ENCODE results near the gene THADA.

Gene THADA

GRCh38 chr2:43482961-43483360, 112.9 kb downstream of the THADA start:
- no peaks in the 10 kb centered on the region for H3K9me3 ChIP-seq (ENCODE audit: control extremely low read depth in 1 of 5, control insufficient read depth in 4 of 5, insufficient read depth in 2 of 5, low read depth in 1 of 5, low read length in 4 of 5)
- DNase-seq, result peak in 2 of 3 donors; percentile 57 to 72
- peaks cover 8 to 29% (median 12%) of the 10 kb centered on the region in 4 experiments for H3K4me1 ChIP-seq (ENCODE audit: control extremely low read depth in 1 of 4, control insufficient read depth in 4 of 4, insufficient read depth in 4 of 4, low read length in 3 of 4)
- WGBS (ENCODE audit: insufficient coverage), result 80% methylated on average over 1 of the region's 4 CpGs
- ChIA-PET CTCF (interaction anchor here (0.8 to 4.2 kb wide), 11 partner anchors 49 to 652 kb away, joined by 3 to 46 read pairs (median 9); partner anchors contain the start of gene ZFP36L2), POLR2A (no interaction called here)
- no peaks in the 10 kb centered on the region for H3K27me3 ChIP-seq (replicated peaks in 2 of 5; ENCODE audit: control insufficient read depth in 4 of 5, insufficient read depth in 5 of 5, low read length in 4 of 5)
- H3K27ac ChIP-seq (ENCODE audit: insufficient read depth in 1 of 2, low read depth in 1 of 2, low read length in 2 of 2, poor library complexity in 1 of 2, severe bottlenecking in 2 of 2), result peak overlapping the region in 1 of 2 experiments; percentile 12
- H3K36me3 ChIP-seq (ENCODE audit: control insufficient read depth in 4 of 4, insufficient read depth in 4 of 4, low read length in 3 of 4), result peaks cover 0 to 13% (median 7%) of the 10 kb centered on the region in 4 experiments
- peak overlapping the region in 2 of 7 experiments; percentile 3 to 42 for H3K4me3 ChIP-seq (ENCODE audit: control insufficient read depth in 1 of 7, extremely low read depth in 1 of 7, insufficient read depth in 4 of 7, low read depth in 2 of 7, low read length in 6 of 7)

DNA sequence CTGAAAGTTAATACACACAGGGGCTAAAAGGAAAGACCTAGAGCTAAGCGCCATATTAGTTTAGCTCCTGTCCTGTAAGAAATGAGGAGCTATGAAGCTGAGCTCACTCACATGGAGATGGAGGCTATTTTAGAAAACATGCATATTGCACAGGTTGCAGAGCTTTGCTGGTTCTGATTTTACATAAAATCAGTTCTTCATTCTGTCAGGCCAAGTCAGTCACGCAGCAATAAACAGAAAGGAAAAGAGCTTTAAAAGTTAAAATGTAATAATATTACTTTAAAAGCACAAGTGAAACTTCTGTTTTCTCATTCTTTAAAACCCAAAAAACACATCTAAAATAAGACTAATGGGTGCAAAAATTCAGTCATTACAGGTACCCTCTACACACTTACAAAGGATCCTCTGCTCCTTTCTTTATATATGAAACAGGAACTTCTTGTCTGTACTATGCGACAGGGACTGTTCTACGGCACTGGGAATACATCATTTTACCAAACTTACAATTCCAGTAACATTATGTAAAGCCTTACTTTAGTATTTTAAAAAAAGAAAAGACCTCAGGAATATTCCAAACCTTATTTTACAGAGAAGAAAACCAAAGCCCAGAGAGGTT, 113.8 kb downstream of the THADA start:
- H3K4me1 ChIP-seq (ENCODE audit: control extremely low read depth in 1 of 4, control insufficient read depth in 4 of 4, insufficient read depth in 4 of 4, low read length in 3 of 4), result peaks cover 8 to 29% (median 12%) of the 10 kb centered on the region in 4 experiments
- ChIA-PET POLR2A (interaction anchor here (0.7 to 1.2 kb wide), 2 partner anchors 255 to 257 kb away, joined by 3 to 4 read pairs; partner anchors contain the start of gene ZFP36L2), CTCF (interaction anchor here (0.6 to 2.0 kb wide), 7 partner anchors 12 to 654 kb away, joined by 3 to 17 read pairs (median 4); no protein-coding TSS in a partner anchor)
- WGBS (ENCODE audit: insufficient coverage), result 100% methylated on average over 1 of the region's 4 CpGs
- H3K4me3 ChIP-seq (ENCODE audit: control insufficient read depth in 1 of 7, extremely low read depth in 1 of 7, insufficient read depth in 4 of 7, low read depth in 2 of 7, low read length in 6 of 7), result no peak overlapping the region
- DNase-seq, result no peak
- H3K9me3 ChIP-seq (ENCODE audit: control extremely low read depth in 1 of 5, control insufficient read depth in 4 of 5, insufficient read depth in 2 of 5, low read depth in 1 of 5, low read length in 4 of 5), result no peaks in the 10 kb centered on the region
- peaks cover 0 to 13% (median 7%) of the 10 kb centered on the region in 4 experiments for H3K36me3 ChIP-seq (ENCODE audit: control insufficient read depth in 4 of 4, insufficient read depth in 4 of 4, low read length in 3 of 4)
- H3K27ac ChIP-seq (ENCODE audit: insufficient read depth in 1 of 2, low read depth in 1 of 2, low read length in 2 of 2, poor library complexity in 1 of 2, severe bottlenecking in 2 of 2), result no peak overlapping the region
- H3K27me3 ChIP-seq (replicated peaks in 2 of 5; ENCODE audit: control insufficient read depth in 4 of 5, insufficient read depth in 5 of 5, low read length in 4 of 5), result no peaks in the 10 kb centered on the region

DNA sequence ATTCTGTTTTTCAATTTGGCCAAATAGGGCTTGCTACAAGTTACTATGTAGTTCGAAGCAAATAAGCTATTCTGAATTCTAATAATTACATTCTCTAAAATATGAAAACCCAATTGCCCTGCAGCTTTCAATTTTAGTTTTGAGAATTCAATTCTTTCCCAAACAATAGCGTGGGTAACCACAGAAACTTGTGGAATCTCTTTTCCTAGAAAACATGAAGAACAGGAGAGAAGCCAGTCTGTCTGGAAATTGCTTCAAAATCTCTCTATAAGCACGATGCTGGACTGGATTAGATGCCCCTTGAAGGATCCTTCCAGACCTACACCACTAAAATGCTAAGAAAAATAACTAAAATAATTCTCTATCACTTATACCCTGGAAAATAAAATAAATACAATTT, 115.0 kb downstream of the THADA start:
- DNase-seq, result no peak
- no peak overlapping the region for H3K4me3 ChIP-seq (ENCODE audit: control insufficient read depth in 1 of 7, extremely low read depth in 1 of 7, insufficient read depth in 4 of 7, low read depth in 2 of 7, low read length in 6 of 7)
- peaks cover 5 to 20% (median 10%) of the 10 kb centered on the region in 4 experiments for H3K4me1 ChIP-seq (ENCODE audit: control extremely low read depth in 1 of 4, control insufficient read depth in 4 of 4, insufficient read depth in 4 of 4, low read length in 3 of 4)
- peaks cover 2 to 13% (median 7%) of the 10 kb centered on the region in 4 experiments for H3K36me3 ChIP-seq (ENCODE audit: control insufficient read depth in 4 of 4, insufficient read depth in 4 of 4, low read length in 3 of 4)
- WGBS (ENCODE audit: insufficient coverage), result 100% methylated on average over 2 of the region's 3 CpGs
- H3K27me3 ChIP-seq (replicated peaks in 2 of 5; ENCODE audit: control insufficient read depth in 4 of 5, insufficient read depth in 5 of 5, low read length in 4 of 5), result no peaks in the 10 kb centered on the region
- no peaks in the 10 kb centered on the region for H3K9me3 ChIP-seq (ENCODE audit: control extremely low read depth in 1 of 5, control insufficient read depth in 4 of 5, insufficient read depth in 2 of 5, low read depth in 1 of 5, low read length in 4 of 5)
- CTCF ChIA-PET, result interaction anchor here (1.2 to 2.0 kb wide), 4 partner anchors 252 to 652 kb away, joined by 4 to 17 read pairs (median 5); no protein-coding TSS in a partner anchor
- H3K27ac ChIP-seq (ENCODE audit: insufficient read depth in 1 of 2, low read depth in 1 of 2, low read length in 2 of 2, poor library complexity in 1 of 2, severe bottlenecking in 2 of 2), result no peak overlapping the region
- POLR2A ChIA-PET, result interaction anchor here (1.2 kb wide), 1 partner anchor 256 kb away, joined by 3 read pairs; no protein-coding TSS in a partner anchor

DNA sequence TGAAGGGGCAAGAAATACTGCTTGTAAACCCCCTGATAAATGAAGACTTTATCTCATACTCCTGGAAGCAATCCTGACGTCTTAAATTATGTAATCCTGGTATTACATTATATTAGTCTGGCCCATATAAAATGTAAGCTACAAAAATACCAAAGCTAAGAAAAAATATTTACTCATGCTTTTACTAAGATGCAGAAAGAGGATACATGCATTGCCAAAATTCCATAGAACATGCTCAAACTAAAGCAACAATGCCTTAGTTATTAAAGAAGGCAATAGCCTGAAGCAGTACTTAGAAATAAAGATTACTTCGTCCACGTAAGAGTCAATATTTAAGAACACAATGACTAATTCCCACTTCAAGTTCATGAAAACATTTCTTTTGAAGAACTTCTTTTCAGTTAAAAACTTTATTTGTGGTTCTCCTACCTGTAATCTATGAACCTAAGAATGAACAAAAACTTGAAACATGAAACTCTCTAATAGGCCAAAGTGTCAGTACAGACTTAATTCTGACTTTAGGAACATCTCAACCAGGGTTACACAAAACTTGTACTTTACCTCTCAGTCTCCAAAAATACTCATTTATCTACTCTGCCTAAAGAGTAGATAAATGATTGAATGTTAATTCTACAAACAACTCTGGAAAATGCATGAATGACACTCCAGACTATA, 117.3 kb downstream of the THADA start:
- Histone ChIP-seq H3K27me3 (replicated peaks in 2 of 5; ENCODE audit: control insufficient read depth in 4 of 5, insufficient read depth in 5 of 5, low read length in 4 of 5) (no peaks in the 10 kb centered on the region), H3K36me3 (ENCODE audit: control insufficient read depth in 4 of 4, insufficient read depth in 4 of 4, low read length in 3 of 4) (peaks cover 4 to 13% (median 7%) of the 10 kb centered on the region in 4 experiments), H3K9me3 (ENCODE audit: control extremely low read depth in 1 of 5, control insufficient read depth in 4 of 5, insufficient read depth in 2 of 5, low read depth in 1 of 5, low read length in 4 of 5) (no peaks in the 10 kb centered on the region), H3K27ac (ENCODE audit: insufficient read depth in 1 of 2, low read depth in 1 of 2, low read length in 2 of 2, poor library complexity in 1 of 2, severe bottlenecking in 2 of 2) (no peak overlapping the region), H3K4me3 (ENCODE audit: control insufficient read depth in 1 of 7, extremely low read depth in 1 of 7, insufficient read depth in 4 of 7, low read depth in 2 of 7, low read length in 6 of 7) (no peak overlapping the region), H3K4me1 (ENCODE audit: control extremely low read depth in 1 of 4, control insufficient read depth in 4 of 4, insufficient read depth in 4 of 4, low read length in 3 of 4) (peaks cover 5 to 23% (median 8%) of the 10 kb centered on the region in 4 experiments)
- POLR2A ChIA-PET, result no interaction called here
- CTCF ChIA-PET, result interaction anchor here (1.0 to 1.4 kb wide), 5 partner anchors 64 to 620 kb away, joined by 3 to 4 read pairs (median 4); no protein-coding TSS in a partner anchor
- whole genome bisulfite sequencing (ENCODE audit: insufficient coverage), result 40% methylated on average over 1 of the region's 3 CpGs
- no peak for DNase-seq

- Histone ChIP-seq H3K4me3 (ENCODE audit: control insufficient read depth in 1 of 7, extremely low read depth in 1 of 7, insufficient read depth in 4 of 7, low read depth in 2 of 7, low read length in 6 of 7) (no peak overlapping the region), H3K9me3 (ENCODE audit: control extremely low read depth in 1 of 5, control insufficient read depth in 4 of 5, insufficient read depth in 2 of 5, low read depth in 1 of 5, low read length in 4 of 5) (no peaks in the 10 kb centered on the region), H3K4me1 (ENCODE audit: control extremely low read depth in 1 of 4, control insufficient read depth in 4 of 4, insufficient read depth in 4 of 4, low read length in 3 of 4) (peaks cover 0 to 5% (median 0%) of the 10 kb centered on the region in 4 experiments), H3K27me3 (replicated peaks in 2 of 5; ENCODE audit: control insufficient read depth in 4 of 5, insufficient read depth in 5 of 5, low read length in 4 of 5) (no peaks in the 10 kb centered on the region), H3K36me3 (ENCODE audit: control insufficient read depth in 4 of 4, insufficient read depth in 4 of 4, low read length in 3 of 4) (peaks cover 6 to 8% (median 8%) of the 10 kb centered on the region in 4 experiments), H3K27ac (ENCODE audit: insufficient read depth in 1 of 2, low read depth in 1 of 2, low read length in 2 of 2, poor library complexity in 1 of 2, severe bottlenecking in 2 of 2) (no peak overlapping the region)
- ChIA-PET CTCF (interaction anchor here (0.8 to 2.2 kb wide), 9 partner anchors 9 to 650 kb away, joined by 3 to 14 read pairs (median 4); no protein-coding TSS in a partner anchor), POLR2A (interaction anchor here (0.6 to 1.3 kb wide), 2 partner anchors 23 to 249 kb away, joined by 3 to 5 read pairs; no protein-coding TSS in a partner anchor)
- no CpG with 5 or more reads among the region's 2 CpGs for WGBS (ENCODE audit: insufficient coverage)
- no peak for DNase-seq
Observed at GRCh38 chr2:43475922-43476321, 119.9 kb downstream of the THADA start.

DNA sequence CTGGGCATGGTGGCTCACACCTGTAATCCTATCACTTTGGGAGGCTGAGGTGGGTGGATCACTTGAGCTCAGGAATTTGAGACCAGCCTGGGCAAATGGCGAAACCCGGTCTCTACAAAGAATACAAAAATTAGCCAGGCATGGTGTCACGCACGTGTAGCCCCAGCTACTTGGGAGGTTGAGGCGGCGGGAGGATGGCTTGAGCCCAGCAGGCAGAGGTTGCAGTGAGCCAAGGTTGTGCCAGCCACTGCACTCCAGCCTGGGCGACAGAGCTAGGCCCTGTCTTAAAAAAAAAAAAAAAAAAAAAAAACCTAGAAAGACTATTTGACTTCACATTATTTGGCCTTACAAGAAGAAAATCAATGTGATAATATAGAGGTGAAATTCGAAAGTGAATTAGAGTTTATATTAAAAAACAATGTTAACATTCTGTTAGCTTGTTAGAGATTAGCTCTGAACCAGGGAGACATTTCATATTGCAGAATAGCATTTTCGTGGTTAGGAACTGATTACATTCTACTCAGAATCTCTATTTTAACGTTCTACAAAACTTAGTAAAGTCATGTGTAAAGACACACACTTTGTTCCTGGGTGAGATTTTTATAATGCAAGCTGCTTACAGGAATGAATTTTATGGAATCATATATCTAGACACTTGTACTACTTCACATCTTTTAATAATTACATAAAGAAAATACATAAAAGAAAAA, 120.5 kb downstream of the THADA start:
- POLR2A ChIA-PET, result interaction anchor here (1.3 kb wide), 1 partner anchor 248 kb away, joined by 5 read pairs; no protein-coding TSS in a partner anchor

More for the DNA sequence above, 120.5 kb downstream of the THADA start:
- no peaks in the 10 kb centered on the region for H3K9me3 ChIP-seq (ENCODE audit: control extremely low read depth in 1 of 5, control insufficient read depth in 4 of 5, insufficient read depth in 2 of 5, low read depth in 1 of 5, low read length in 4 of 5)
- 94% methylated on average over 5 of the region's 10 CpGs for WGBS (ENCODE audit: insufficient coverage)
- peaks cover 6 to 8% (median 8%) of the 10 kb centered on the region in 4 experiments for H3K36me3 ChIP-seq (ENCODE audit: control insufficient read depth in 4 of 4, insufficient read depth in 4 of 4, low read length in 3 of 4)
- no peak overlapping the region for H3K27ac ChIP-seq (ENCODE audit: insufficient read depth in 1 of 2, low read depth in 1 of 2, low read length in 2 of 2, poor library complexity in 1 of 2, severe bottlenecking in 2 of 2)
- CTCF ChIA-PET, result interaction anchor here (0.8 to 2.2 kb wide), 7 partner anchors 8 to 649 kb away, joined by 3 to 14 read pairs (median 4); no protein-coding TSS in a partner anchor
- DNase-seq, result no peak
- peaks cover 0 to 5% (median 0%) of the 10 kb centered on the region in 4 experiments for H3K4me1 ChIP-seq (ENCODE audit: control extremely low read depth in 1 of 4, control insufficient read depth in 4 of 4, insufficient read depth in 4 of 4, low read length in 3 of 4)
- no peaks in the 10 kb centered on the region for H3K27me3 ChIP-seq (replicated peaks in 2 of 5; ENCODE audit: control insufficient read depth in 4 of 5, insufficient read depth in 5 of 5, low read length in 4 of 5)
- no peak overlapping the region for H3K4me3 ChIP-seq (ENCODE audit: control insufficient read depth in 1 of 7, extremely low read depth in 1 of 7, insufficient read depth in 4 of 7, low read depth in 2 of 7, low read length in 6 of 7)

Data from common myeloid progenitor, CD34-positive (primary cell).